ENCODE results near the gene BAK1.

The BAK1 gene

DNA sequence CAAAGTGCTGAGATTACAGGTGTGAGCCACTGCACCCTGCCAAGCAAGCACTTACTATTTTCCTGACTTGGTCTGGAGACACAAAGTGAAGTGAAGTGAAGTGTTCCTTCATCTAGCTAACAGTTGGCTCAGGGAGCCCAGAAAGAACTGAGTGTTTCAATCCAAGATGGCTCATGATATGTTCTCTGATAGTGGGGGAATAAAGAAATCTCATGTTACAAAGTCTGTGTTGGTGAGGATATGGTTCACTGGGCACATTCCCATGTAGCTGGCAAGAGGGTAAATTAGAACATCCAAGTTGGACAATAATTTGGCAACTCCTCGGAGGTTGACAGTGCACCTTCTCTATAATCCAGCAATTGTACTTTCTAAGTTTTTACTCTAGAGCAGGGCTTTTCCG lies 36.0 kb upstream of the BAK1 start:
- in situ Hi-C loops (cut with MboI; ENCODE audit: low sequenced_read_pairs), result no loop called here
- no peak for DNase-seq (ENCODE audit: low spot score in 2 of 2)
- no peaks in the 10 kb centered on the region for H3K9me3 ChIP-seq
- H3K36me3 ChIP-seq (replicated peaks), result no peaks in the 10 kb centered on the region
- H3K27me3 ChIP-seq (ENCODE audit: low read depth), result no peaks in the 10 kb centered on the region
- peaks cover 7% of the 10 kb centered on the region; the same call in 1 of the 2 replicates for H3K4me1 ChIP-seq
- H3K4me3 ChIP-seq, result no peak overlapping the region

DNA sequence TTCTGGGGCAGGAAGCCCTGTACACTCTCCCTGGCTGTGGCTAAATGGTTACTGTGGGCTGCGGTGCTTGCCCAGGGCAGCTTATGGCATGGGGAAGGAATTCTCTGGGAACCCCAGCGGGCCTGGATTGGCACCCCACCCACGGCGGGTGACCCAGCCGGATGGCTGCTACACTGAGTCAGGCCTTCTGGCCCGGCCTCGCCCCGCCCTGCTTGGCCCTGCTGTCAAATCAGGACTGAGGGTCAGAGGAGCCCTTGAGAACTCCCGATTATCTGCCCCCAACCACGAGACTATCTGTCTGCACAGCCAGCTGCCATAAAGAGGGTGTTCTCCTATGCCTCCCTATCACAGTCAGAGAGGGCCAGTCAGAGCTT lies 33.7 kb upstream of the BAK1 start:
- no peak for DNase-seq (ENCODE audit: low spot score in 2 of 2)

DNA sequence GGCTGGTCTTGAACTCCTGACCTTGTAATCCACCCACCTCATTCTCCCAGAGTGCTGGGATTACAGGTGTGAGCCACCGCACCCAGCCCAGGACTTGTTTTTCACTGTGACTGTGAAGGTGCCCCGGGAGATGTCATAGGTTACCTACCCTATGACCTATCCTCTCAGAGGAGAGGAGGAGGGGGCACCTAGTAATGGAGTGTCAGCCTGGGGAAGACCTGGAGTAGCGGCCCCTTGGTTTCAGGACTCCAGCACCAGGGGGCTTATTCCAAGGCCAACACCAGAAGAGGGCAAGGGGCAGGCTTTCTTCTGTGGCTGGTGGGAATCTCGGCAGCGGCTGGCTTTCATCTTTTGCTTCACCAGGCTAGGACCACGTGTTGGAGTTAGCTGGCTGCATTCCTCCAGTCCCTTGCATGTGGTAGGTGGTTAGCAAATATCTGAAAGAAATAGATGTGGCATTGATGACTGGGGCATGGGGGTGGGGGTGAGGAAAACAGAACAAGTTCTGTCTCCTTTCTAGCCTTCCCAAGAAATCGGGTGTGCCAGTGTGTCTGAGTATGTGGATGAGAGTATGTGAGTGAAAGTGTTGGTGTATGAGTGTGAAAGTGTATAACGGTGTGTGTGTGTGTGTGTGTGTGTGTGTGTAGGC lies 33.2 kb upstream of the BAK1 start:
- H3K36me3 ChIP-seq (replicated peaks), result no peaks in the 10 kb centered on the region
- in situ Hi-C loops (cut with MboI; ENCODE audit: low sequenced_read_pairs), result no loop called here
- no peak for DNase-seq (ENCODE audit: low spot score in 2 of 2)
- H3K27me3 ChIP-seq (ENCODE audit: low read depth), result no peaks in the 10 kb centered on the region
- no peak overlapping the region for H3K4me3 ChIP-seq
- H3K4me1 ChIP-seq, result no peaks in the 10 kb centered on the region
- H3K9me3 ChIP-seq, result no peaks in the 10 kb centered on the region

More for the DNA sequence above, 33.7 kb upstream of the BAK1 start:
- no peaks in the 10 kb centered on the region for H3K36me3 ChIP-seq (replicated peaks)
- in situ Hi-C loops (cut with MboI; ENCODE audit: low sequenced_read_pairs), result no loop called here
- H3K4me3 ChIP-seq, result no peak overlapping the region
- H3K9me3 ChIP-seq, result no peaks in the 10 kb centered on the region
- no peaks in the 10 kb centered on the region for H3K4me1 ChIP-seq
- no peaks in the 10 kb centered on the region for H3K27me3 ChIP-seq (ENCODE audit: low read depth)

DNA sequence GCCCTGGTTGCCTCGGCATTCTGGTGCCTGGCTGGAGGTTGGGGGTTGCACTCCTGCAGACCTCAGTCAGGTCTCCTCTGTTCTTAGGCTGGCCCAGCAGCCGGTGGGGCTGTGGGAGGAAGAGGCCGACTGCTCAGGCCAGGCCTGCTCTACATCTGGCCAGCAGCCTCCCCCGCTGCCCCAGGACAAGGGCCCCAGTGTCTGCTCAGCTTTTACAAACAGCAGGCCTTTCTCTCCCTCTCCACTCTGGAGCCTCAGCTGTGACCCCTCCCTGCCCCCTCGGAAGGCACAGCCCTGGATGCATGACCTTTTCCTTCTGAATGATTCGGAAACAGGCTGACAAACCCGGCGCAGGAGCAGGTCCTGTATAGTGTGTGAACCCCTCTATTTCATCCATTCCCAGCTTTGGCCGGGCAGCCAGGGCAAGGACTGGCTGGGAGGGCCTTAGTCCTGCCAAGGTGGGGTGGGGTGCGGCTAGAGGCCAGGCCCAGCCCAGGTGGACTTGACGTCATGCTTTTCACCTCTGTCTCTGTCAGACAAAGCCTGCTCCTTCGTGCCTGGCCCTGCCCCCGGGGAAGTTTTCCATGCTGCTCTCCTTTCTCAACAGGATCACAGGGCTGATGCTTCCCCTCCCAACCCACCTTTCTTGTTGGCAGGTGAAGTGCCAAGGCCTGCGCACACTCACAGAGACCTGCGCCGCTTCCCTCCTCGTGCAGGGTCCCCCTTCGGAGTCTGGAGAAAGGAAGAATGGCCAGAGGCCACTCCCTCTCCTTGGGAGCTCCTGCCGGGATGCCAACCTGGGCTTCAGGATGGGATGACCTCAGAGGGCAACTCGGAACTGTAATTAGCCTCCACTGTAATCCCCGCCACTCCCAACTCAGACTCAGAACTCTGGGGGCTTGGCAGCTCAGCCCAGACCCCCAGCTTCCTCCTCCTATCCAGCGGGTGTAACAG lies 31.0 kb upstream of the BAK1 start:
- no peaks in the 10 kb centered on the region for H3K27me3 ChIP-seq (ENCODE audit: low read depth)
- H3K4me1 ChIP-seq, result no peaks in the 10 kb centered on the region
- in situ Hi-C loops (cut with MboI; ENCODE audit: low sequenced_read_pairs), result no loop called here
- no peak overlapping the region for H3K4me3 ChIP-seq
- H3K36me3 ChIP-seq (replicated peaks), result no peaks in the 10 kb centered on the region
- no peaks in the 10 kb centered on the region for H3K9me3 ChIP-seq
- DNase-seq (ENCODE audit: low spot score in 2 of 2), result no peak

DNA sequence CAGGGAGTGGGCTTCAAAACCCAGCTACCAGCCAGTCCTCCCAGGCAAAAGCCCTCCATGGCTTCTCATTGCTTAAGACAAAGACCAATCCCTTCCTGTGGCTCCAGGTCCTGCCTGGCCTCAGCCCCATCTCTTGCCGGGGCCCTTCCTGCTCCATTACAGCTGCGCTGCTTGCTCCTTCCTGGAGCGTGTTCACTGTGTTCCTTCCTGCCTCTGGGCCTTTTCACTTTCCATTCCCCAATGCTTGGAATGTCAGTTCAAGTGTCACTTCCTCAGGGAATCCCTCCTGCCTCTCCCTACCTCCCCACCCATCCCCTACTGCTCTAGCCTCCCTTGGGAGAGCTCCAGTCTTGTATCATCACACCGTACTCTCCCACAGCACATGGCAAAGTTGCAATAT lies 30.0 kb upstream of the BAK1 start:
- H3K27me3 ChIP-seq (ENCODE audit: low read depth), result no peaks in the 10 kb centered on the region
- in situ Hi-C loops (cut with MboI; ENCODE audit: low sequenced_read_pairs), result no loop called here

DNA sequence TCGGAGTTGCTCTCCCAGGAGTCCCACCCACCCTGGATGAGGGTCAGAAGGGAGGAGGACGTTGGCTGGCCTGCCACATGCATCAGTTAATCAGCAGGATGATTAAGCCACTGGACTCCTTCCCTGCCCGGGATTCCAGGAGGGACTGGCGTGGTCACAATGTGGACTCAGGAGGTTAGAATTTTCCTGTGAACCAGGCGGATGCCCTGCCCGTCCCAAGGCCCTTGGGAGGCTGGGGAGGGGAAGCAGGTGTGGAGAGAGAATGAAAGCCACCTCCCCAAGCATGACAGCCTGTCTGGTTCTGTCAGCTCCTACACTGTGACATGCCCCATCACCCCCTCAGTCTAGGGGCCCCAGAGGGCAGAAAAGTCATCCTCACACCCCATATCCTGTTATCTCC lies 29.5 kb upstream of the BAK1 start:
- Histone ChIP-seq H3K9me3 (no peaks in the 10 kb centered on the region), H3K36me3 (replicated peaks) (no peaks in the 10 kb centered on the region), H3K27me3 (ENCODE audit: low read depth) (no peaks in the 10 kb centered on the region), H3K4me3 (no peak overlapping the region), H3K4me1 (no peaks in the 10 kb centered on the region)
- in situ Hi-C loops (cut with MboI; ENCODE audit: low sequenced_read_pairs), result no loop called here
- no peak for DNase-seq (ENCODE audit: low spot score in 2 of 2)

More for the DNA sequence above, 30.0 kb upstream of the BAK1 start:
- no peak overlapping the region for H3K4me3 ChIP-seq
- H3K36me3 ChIP-seq (replicated peaks), result no peaks in the 10 kb centered on the region
- no peak for DNase-seq (ENCODE audit: low spot score in 2 of 2)
- H3K9me3 ChIP-seq, result no peaks in the 10 kb centered on the region
- H3K4me1 ChIP-seq, result no peaks in the 10 kb centered on the region

DNA sequence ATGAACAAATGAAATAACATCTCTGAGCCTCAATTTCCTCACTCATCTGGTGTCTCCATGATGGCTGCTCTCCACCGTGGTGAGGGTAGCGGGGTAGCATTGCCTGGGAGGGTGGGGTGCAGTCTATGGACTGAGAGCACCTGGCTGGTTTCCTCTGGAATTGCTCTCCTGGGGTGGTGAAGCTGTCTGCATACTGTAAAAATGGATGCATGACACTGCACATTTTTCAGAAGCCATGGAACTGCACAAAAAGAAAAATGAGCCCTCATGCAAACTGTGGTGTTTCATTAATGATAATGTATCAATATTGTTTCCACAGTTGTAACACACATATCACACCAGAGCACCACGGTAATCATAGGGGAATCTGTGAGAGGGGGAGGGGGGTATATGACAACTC lies 28.9 kb upstream of the BAK1 start:
- no peak for DNase-seq (ENCODE audit: low spot score in 2 of 2)
- Histone ChIP-seq H3K4me1 (no peaks in the 10 kb centered on the region), H3K4me3 (no peak overlapping the region), H3K27me3 (ENCODE audit: low read depth) (no peaks in the 10 kb centered on the region), H3K9me3 (no peaks in the 10 kb centered on the region), H3K36me3 (replicated peaks) (no peaks in the 10 kb centered on the region)
- in situ Hi-C loops (cut with MboI; ENCODE audit: low sequenced_read_pairs), result no loop called here

DNA sequence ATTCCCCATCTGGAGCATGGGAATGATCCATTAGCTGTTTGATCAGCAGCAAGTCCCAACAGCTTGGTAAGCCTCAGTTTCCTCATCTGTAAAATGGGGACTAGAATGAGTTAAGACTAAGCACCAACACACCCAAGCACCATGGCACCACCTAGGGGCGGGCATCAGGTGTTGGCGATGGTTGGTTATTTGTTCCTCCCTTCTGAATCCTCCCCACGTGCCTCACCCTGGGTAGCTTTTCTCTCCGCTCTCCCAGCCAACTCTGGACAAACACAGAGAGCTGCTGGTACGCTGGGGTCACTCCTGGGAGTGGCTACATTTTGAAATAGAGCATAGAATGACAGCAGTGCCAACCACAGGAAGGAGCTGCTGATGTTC lies 27.7 kb upstream of the BAK1 start:
- DNase-seq (ENCODE audit: low spot score in 2 of 2), result no peak
- H3K4me3 ChIP-seq, result no peak overlapping the region
- no peaks in the 10 kb centered on the region for H3K36me3 ChIP-seq (replicated peaks)
- in situ Hi-C loops (cut with MboI; ENCODE audit: low sequenced_read_pairs), result no loop called here
- H3K27me3 ChIP-seq (ENCODE audit: low read depth), result no peaks in the 10 kb centered on the region
- no peaks in the 10 kb centered on the region for H3K4me1 ChIP-seq
- H3K9me3 ChIP-seq, result no peaks in the 10 kb centered on the region

DNA sequence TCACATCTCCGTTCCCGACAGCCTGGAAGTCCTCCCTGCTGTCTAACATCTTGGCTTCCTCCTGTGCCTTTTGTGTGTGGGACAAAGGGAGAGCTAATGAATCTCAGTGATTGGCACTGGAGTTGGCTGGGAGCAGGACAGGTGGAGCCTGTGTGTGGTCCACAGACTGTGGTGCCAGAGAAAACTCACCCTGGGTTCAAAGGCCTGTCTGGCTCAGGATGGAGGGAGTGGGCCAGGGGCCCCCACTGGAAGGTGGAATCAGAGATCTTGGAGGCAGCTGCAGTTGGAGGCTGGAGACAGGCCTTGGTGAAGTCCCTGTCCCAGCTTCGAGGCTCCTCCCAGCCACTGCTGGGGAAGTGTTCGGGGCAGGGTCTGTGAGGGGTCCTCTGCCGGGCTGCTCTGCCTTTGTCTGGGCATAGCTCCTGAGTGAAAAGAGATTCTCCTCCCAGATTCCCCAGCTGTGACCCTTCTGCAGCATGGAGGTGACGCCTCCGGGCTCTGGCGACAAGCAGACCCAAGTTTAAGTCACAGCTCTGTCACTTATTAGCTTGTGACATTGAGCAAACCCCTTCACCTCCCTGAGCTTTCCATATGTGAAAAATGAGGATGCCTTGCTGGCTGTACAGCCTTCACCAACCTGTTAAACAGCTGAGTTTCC lies 27.2 kb upstream of the BAK1 start:
- H3K4me1 ChIP-seq, result no peaks in the 10 kb centered on the region
- H3K4me3 ChIP-seq, result no peak overlapping the region
- no peaks in the 10 kb centered on the region for H3K9me3 ChIP-seq
- in situ Hi-C loops (cut with MboI; ENCODE audit: low sequenced_read_pairs), result no loop called here
- no peaks in the 10 kb centered on the region for H3K36me3 ChIP-seq (replicated peaks)
- DNase-seq (ENCODE audit: low spot score in 2 of 2), result no peak
- H3K27me3 ChIP-seq (ENCODE audit: low read depth), result no peaks in the 10 kb centered on the region

DNA sequence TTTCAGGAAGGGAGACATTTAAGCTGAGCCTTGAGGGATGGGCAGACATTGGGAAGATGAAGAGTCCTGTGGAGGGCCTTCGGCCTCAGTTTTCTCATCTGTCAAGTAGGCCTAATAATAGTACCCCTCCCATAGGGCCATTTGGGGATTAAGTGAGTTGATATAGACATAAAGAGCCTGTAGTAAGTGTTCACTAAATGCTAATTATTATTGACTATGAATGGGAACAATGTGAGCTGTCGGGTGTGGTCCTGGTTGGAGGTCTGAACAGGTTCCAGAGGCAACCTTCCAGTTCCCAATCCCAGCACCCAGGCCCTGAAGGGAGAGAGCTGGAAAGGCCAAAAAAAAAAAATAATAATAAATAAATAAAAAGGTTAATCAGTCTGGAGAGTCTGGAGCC lies 26.6 kb upstream of the BAK1 start:
- no peak overlapping the region for H3K4me3 ChIP-seq
- DNase-seq (ENCODE audit: low spot score in 2 of 2), result no peak
- H3K27me3 ChIP-seq (ENCODE audit: low read depth), result no peaks in the 10 kb centered on the region
- H3K4me1 ChIP-seq, result no peaks in the 10 kb centered on the region
- no peaks in the 10 kb centered on the region for H3K36me3 ChIP-seq (replicated peaks)
- in situ Hi-C loops (cut with MboI; ENCODE audit: low sequenced_read_pairs), result no loop called here
- H3K9me3 ChIP-seq, result no peaks in the 10 kb centered on the region

DNA sequence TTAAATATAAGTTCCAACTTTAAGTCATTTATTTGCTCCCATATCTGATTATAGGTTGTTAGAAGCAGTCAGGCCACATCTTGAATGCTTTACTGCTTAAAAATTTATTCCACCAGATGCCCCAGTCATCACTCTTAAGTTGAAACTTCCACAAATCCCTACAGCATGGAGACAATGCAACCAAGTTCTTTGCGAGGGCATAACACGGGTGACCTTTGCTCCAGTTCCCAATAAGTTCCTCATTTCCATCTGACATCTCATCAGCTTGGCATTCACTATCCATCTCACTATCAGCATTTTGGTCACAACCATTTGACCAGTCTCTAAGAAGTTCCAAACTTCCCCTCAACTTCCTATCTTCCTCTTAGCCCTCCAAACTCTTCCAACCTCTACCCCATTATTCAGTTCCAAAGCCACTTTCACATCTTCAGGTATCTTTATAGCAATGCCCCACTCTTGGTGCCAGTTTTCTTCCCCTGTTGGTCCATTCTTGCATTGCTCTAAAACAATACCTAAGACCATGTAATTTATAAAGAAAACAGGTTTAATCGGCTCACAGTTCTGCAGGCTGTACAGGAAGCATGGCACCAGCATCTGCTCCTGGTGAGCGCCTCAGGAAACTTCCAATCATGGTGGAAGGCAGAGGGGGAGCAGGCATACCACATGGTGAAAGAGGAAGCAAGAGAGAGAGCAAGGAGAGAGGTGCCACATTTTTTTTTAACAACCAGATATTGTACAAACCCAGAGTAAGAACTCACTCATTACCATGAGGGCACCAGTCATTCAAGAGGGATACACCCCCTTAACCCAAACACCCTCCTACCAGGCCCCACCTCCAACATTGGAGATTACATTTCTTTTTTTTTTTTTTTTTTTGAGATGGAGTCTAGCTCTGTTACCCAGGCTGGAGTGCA lies 25.1 kb upstream of the BAK1 start:
- Histone ChIP-seq H3K36me3 (replicated peaks) (no peaks in the 10 kb centered on the region), H3K9me3 (no peaks in the 10 kb centered on the region), H3K4me1 (no peaks in the 10 kb centered on the region), H3K27me3 (ENCODE audit: low read depth) (no peaks in the 10 kb centered on the region), H3K4me3 (no peak overlapping the region)
- no peak for DNase-seq (ENCODE audit: low spot score in 2 of 2)
- in situ Hi-C loops (cut with MboI; ENCODE audit: low sequenced_read_pairs), result no loop called here

DNA sequence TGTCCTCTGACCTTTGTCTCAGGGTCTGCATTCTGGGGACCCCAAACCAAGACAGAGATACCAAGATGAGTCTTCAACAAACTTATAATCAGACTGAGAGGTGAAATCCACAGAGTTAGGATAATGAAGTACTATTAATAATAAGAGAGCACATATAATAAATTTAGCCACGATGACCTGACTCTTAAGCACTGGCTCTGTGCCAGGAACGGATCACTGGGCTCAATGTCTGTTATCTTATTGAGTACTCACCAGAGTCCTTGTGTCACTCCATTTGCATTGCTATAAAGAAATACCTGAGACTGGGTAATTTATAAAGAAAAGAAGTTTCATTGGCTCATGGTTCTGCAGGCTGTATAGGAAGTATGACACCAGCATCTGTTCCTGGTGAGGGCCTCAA lies 22.1 kb upstream of the BAK1 start:
- no peaks in the 10 kb centered on the region for H3K4me1 ChIP-seq
- no peaks in the 10 kb centered on the region for H3K27me3 ChIP-seq (ENCODE audit: low read depth)
- H3K9me3 ChIP-seq, result no peaks in the 10 kb centered on the region
- H3K36me3 ChIP-seq (replicated peaks), result no peaks in the 10 kb centered on the region
- no peak overlapping the region for H3K4me3 ChIP-seq
- DNase-seq (ENCODE audit: low spot score in 2 of 2), result no peak
- in situ Hi-C loops (cut with MboI; ENCODE audit: low sequenced_read_pairs), result no loop called here

DNA sequence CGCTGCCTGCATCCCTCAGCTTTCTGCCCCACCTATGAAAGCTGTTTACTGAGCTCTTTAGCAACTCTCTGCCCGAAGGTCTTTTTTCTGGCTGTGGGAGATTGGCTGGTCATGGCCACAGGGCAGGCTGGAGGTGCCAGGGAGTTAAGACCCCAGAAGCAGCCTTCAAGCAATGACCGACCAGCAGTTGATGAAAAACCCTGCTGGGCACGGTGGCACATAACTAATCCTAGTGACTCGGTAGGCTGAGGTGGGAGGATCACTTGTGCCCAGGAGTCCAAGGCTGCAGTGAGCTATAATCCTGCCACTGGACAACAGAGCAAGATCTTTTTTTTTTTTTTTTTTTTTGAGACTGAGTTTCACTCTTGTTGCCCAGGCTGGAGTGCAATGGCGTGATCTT lies 20.7 kb upstream of the BAK1 start:
- no peaks in the 10 kb centered on the region for H3K27me3 ChIP-seq (ENCODE audit: low read depth)
- in situ Hi-C loops (cut with MboI; ENCODE audit: low sequenced_read_pairs), result no loop called here
- no peak overlapping the region for H3K4me3 ChIP-seq
- no peaks in the 10 kb centered on the region for H3K36me3 ChIP-seq (replicated peaks)
- no peaks in the 10 kb centered on the region for H3K4me1 ChIP-seq
- no peaks in the 10 kb centered on the region for H3K9me3 ChIP-seq
- no peak for DNase-seq (ENCODE audit: low spot score in 2 of 2)

Data from HAP-1 (cell line).